ENCODE results near the gene SBF2.
A peak's percentile ranks its signal among the peaks of the same experiment; 100 is the strongest.

The SBF2 gene

GRCh38 chr11:10294290-10294953 is 403 bp upstream of the SBF2 start:
- H3K36me3 ChIP-seq (replicated peaks in 1 of 2; ENCODE audit: control insufficient read depth in 2 of 2, insufficient read depth in 2 of 2, low read length in 2 of 2), result peaks cover 0 to 12% of the 10 kb centered on the region in 2 donors
- no peak overlapping the region for H3K4ac ChIP-seq (ENCODE audit: low read length)
- H3K27me3 ChIP-seq (ENCODE audit: control insufficient read depth in 3 of 3, insufficient read depth in 3 of 3, low read depth in 1 of 3, low read length in 3 of 3), result peaks cover 0 to 3% (median 0%) of the 10 kb centered on the region in 3 experiments
- peak overlapping the region; percentile 95 for H3K18ac ChIP-seq (ENCODE audit: low read length)
- no CpG with 5 or more reads among the region's 45 CpGs for WGBS, 2 donors (ENCODE audit: extremely low coverage in 2 of 2, insufficient read length in 2 of 2, insufficient replicate concordance in 1 of 2)
- H2BK120ac ChIP-seq (ENCODE audit: low read depth, low read length), result peak overlapping the region; percentile 65
- H3K23ac ChIP-seq (ENCODE audit: low read depth, low read length, poor library complexity), result peak overlapping the region; percentile 89
- H3K27ac ChIP-seq (replicated peaks; ENCODE audit: low read length), result peak overlapping the region; percentile 88
- DNase-seq (ENCODE audit: low spot score), result no peak
- peak overlapping the region; percentile 45 for H2BK15ac ChIP-seq (ENCODE audit: low read length)
- no peak overlapping the region for H4K91ac ChIP-seq (ENCODE audit: low read depth, low read length, poor library complexity)
- peaks cover 0 to 1% of the 10 kb centered on the region in 2 donors for H3K4me1 ChIP-seq (ENCODE audit: control insufficient read depth in 2 of 2, insufficient read depth in 1 of 2, low read depth in 1 of 2, low read length in 2 of 2)
- no peak overlapping the region for H3K14ac ChIP-seq (ENCODE audit: low read length)
- H3K9ac ChIP-seq (ENCODE audit: low read depth, low read length, poor library complexity), result peak overlapping the region; percentile 82
- H2BK5ac ChIP-seq (ENCODE audit: low read length), result peak overlapping the region; percentile 72
- H3K79me1 ChIP-seq (ENCODE audit: low read depth, low read length), result peaks cover 3% of the 10 kb centered on the region
- peak overlapping the region; percentile 89 for H3K4me2 ChIP-seq (ENCODE audit: insufficient read depth, low read length, poor library complexity, severe bottlenecking)
- H2AK5ac ChIP-seq (ENCODE audit: low read depth, low read length), result no peak overlapping the region
- H2BK12ac ChIP-seq (ENCODE audit: low read length), result no peak overlapping the region
- H2AFZ ChIP-seq (ENCODE audit: low read length), result peak overlapping the region; percentile 95
- H3K9me3 ChIP-seq (replicated peaks in 1 of 2; ENCODE audit: control insufficient read depth in 2 of 2, insufficient read depth in 1 of 2, low read depth in 1 of 2, low read length in 2 of 2), result peaks cover 0 to 5% of the 10 kb centered on the region in 2 donors
- H3K4me3 ChIP-seq (ENCODE audit: low read length in 2 of 2), result peak overlapping the region; percentile 56 to 92
- no peak overlapping the region for H4K8ac ChIP-seq (ENCODE audit: low read depth, low read length)

DNA sequence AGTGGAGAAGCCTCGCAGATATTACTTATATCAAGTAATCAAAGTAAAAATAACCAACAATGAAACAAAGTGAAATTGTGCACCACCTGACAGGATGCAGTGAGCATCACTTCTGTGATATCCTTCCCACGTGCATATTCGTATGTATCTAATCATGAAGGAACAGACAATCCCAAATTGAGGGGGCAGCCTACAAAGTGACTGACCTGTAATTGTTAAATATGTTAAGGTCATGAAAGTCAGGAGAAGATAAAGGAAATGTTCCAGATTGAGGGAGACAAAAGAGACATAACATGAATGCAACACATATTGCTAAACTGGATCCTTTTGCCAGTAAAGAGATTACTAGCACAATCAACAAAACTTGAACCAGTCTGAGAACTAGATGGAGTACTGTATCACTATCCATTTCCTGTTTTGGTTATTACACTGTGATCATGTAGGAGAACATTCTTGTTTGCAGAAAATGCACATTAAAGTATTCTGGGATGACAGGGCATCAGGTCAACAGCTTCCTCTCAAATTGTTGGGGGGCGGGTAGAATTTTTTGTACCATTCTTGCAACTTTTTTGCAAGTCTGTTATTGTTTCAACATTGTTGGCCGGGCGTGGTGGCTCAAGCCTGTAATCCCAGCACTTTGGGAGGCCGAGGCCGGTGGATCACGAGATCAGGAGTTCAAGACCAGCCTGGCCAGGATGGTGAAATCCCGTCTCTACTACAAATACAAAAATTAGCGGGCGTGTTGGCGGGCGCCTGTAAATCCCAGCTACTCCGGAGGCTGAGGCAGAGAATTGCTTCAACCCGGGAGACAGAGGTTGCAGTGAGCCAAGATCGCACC is 2.0 kb downstream of the SBF2 start:
- peaks cover 0 to 5% of the 10 kb centered on the region in 2 donors for H3K9me3 ChIP-seq (replicated peaks in 1 of 2; ENCODE audit: control insufficient read depth in 2 of 2, insufficient read depth in 1 of 2, low read depth in 1 of 2, low read length in 2 of 2)
- peaks cover 0 to 3% (median 0%) of the 10 kb centered on the region in 3 experiments for H3K27me3 ChIP-seq (ENCODE audit: control insufficient read depth in 3 of 3, insufficient read depth in 3 of 3, low read depth in 1 of 3, low read length in 3 of 3)
- no peak overlapping the region for H4K8ac ChIP-seq (ENCODE audit: low read depth, low read length)
- H3K27ac ChIP-seq (replicated peaks; ENCODE audit: low read length), result no peak overlapping the region
- no peak overlapping the region for H3K4me2 ChIP-seq (ENCODE audit: insufficient read depth, low read length, poor library complexity, severe bottlenecking)
- peaks cover 2 to 16% of the 10 kb centered on the region in 2 donors for H3K36me3 ChIP-seq (replicated peaks in 1 of 2; ENCODE audit: control insufficient read depth in 2 of 2, insufficient read depth in 2 of 2, low read length in 2 of 2)
- WGBS, 2 donors (ENCODE audit: extremely low coverage in 2 of 2, insufficient read length in 2 of 2, insufficient replicate concordance in 1 of 2), result no CpG with 5 or more reads among the region's 17 CpGs
- H2BK120ac ChIP-seq (ENCODE audit: low read depth, low read length), result no peak overlapping the region
- no peak overlapping the region for H2BK15ac ChIP-seq (ENCODE audit: low read length)
- H3K23ac ChIP-seq (ENCODE audit: low read depth, low read length, poor library complexity), result no peak overlapping the region
- peaks cover 0 to 1% of the 10 kb centered on the region in 2 donors for H3K4me1 ChIP-seq (ENCODE audit: control insufficient read depth in 2 of 2, insufficient read depth in 1 of 2, low read depth in 1 of 2, low read length in 2 of 2)
- no peak overlapping the region for H2BK12ac ChIP-seq (ENCODE audit: low read length)
- no peak overlapping the region for H2AK5ac ChIP-seq (ENCODE audit: low read depth, low read length)
- no peak overlapping the region for H3K4me3 ChIP-seq (ENCODE audit: low read length in 2 of 2)
- no peak overlapping the region for H4K91ac ChIP-seq (ENCODE audit: low read depth, low read length, poor library complexity)
- H3K4ac ChIP-seq (ENCODE audit: low read length), result no peak overlapping the region
- H3K14ac ChIP-seq (ENCODE audit: low read length), result no peak overlapping the region
- H3K79me1 ChIP-seq (ENCODE audit: low read depth, low read length), result peaks cover 3% of the 10 kb centered on the region
- no peak for DNase-seq (ENCODE audit: low spot score)
- no peak overlapping the region for H3K9ac ChIP-seq (ENCODE audit: low read depth, low read length, poor library complexity)
- H2BK5ac ChIP-seq (ENCODE audit: low read length), result no peak overlapping the region
- no peak overlapping the region for H3K18ac ChIP-seq (ENCODE audit: low read length)
- no peak overlapping the region for H2AFZ ChIP-seq (ENCODE audit: low read length)

DNA sequence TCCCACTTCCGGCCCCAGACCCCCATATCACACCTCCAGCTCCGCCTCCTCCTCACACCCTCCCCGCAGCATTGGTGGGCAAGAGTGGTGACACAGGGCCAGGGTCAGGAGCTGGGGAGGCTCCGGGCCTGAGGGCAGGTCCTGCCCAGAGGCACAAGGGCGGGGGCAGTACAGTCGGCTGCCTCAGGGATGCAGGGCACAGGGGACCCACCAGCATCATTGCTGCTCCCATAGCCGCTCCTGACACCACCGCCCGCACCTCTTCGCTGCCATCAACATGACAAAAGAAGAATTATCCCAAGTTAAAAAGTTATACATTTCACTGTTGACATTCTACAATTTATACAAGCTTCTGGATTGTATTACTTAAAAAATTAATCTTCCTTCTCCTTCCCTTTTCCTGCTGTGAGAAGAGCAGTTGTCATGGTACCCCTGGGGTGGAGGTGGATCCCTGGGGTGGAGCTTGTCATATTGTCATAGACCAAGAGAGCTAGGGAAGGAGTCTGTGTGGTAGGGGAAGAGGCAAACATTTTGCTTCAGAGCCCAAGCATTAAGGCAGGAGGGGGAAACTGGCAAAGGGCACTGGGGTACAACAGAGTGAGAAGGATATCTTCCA is 4.1 kb downstream of the SBF2 start:
- no peak overlapping the region for H4K8ac ChIP-seq (ENCODE audit: low read depth, low read length)
- no peak overlapping the region for H4K91ac ChIP-seq (ENCODE audit: low read depth, low read length, poor library complexity)
- no peak overlapping the region for H2BK120ac ChIP-seq (ENCODE audit: low read depth, low read length)
- H3K14ac ChIP-seq (ENCODE audit: low read length), result no peak overlapping the region
- no peak for DNase-seq (ENCODE audit: low spot score)
- H2BK12ac ChIP-seq (ENCODE audit: low read length), result no peak overlapping the region
- no peak overlapping the region for H3K4me3 ChIP-seq (ENCODE audit: low read length in 2 of 2)
- H3K4ac ChIP-seq (ENCODE audit: low read length), result no peak overlapping the region
- no peak overlapping the region for H2AK5ac ChIP-seq (ENCODE audit: low read depth, low read length)
- H3K9me3 ChIP-seq (replicated peaks in 1 of 2; ENCODE audit: control insufficient read depth in 2 of 2, insufficient read depth in 1 of 2, low read depth in 1 of 2, low read length in 2 of 2), result no peaks in the 10 kb centered on the region
- H3K4me1 ChIP-seq (ENCODE audit: control insufficient read depth in 2 of 2, insufficient read depth in 1 of 2, low read depth in 1 of 2, low read length in 2 of 2), result peaks cover 0 to 1% of the 10 kb centered on the region in 2 donors
- peak overlapping the region; percentile 49 for H3K18ac ChIP-seq (ENCODE audit: low read length)
- peaks cover 6% of the 10 kb centered on the region for H3K79me1 ChIP-seq (ENCODE audit: low read depth, low read length)
- no peak overlapping the region for H3K4me2 ChIP-seq (ENCODE audit: insufficient read depth, low read length, poor library complexity, severe bottlenecking)
- no peak overlapping the region for H2BK5ac ChIP-seq (ENCODE audit: low read length)
- H3K27me3 ChIP-seq (ENCODE audit: control insufficient read depth in 3 of 3, insufficient read depth in 3 of 3, low read depth in 1 of 3, low read length in 3 of 3), result no peaks in the 10 kb centered on the region
- H3K23ac ChIP-seq (ENCODE audit: low read depth, low read length, poor library complexity), result no peak overlapping the region
- H3K36me3 ChIP-seq (replicated peaks in 1 of 2; ENCODE audit: control insufficient read depth in 2 of 2, insufficient read depth in 2 of 2, low read length in 2 of 2), result peaks cover 2 to 16% of the 10 kb centered on the region in 2 donors
- no CpG with 5 or more reads among the region's 10 CpGs for WGBS, 2 donors (ENCODE audit: extremely low coverage in 2 of 2, insufficient read length in 2 of 2, insufficient replicate concordance in 1 of 2)
- no peak overlapping the region for H3K9ac ChIP-seq (ENCODE audit: low read depth, low read length, poor library complexity)
- no peak overlapping the region for H2BK15ac ChIP-seq (ENCODE audit: low read length)
- no peak overlapping the region for H3K27ac ChIP-seq (replicated peaks; ENCODE audit: low read length)
- no peak overlapping the region for H2AFZ ChIP-seq (ENCODE audit: low read length)
